Measurements from ENCODE around the gene CDKAL1. TPM values are rescaled to one million over a fixed set of nuclear protein-coding genes. Genes with fewer than 3 reads are reported as not detected.

Gene CDKAL1
- total and polyA plus RNA-seq, 2 of the 8 experiments (the other 6 are each of a cell fraction or from before 2014, with no cell fraction given): 8.4 to 24.6 TPM

- H3K27me3 ChIP-seq (replicated peaks in 1 of 4; ENCODE audit: control insufficient read depth in 3 of 4, extremely low read depth in 1 of 4, insufficient read depth in 3 of 4, low read length in 3 of 4): no peaks in the 10 kb centered on the region
- no peaks in the 10 kb centered on the region for H3K9me3 ChIP-seq (ENCODE audit: insufficient read depth in 2 of 2, low read depth in 1 of 2, low read length in 1 of 2)
- no peak overlapping the region for H2BK15ac ChIP-seq (ENCODE audit: low read length)
- H2AK5ac ChIP-seq (ENCODE audit: low read depth, low read length): no peak overlapping the region
- H3K56ac ChIP-seq (replicated peaks; ENCODE audit: insufficient read length, low read depth, low read length): no peak overlapping the region
- H2BK120ac ChIP-seq (replicated peaks; ENCODE audit: low read depth, low read length): no peak overlapping the region
- H2BK20ac ChIP-seq (ENCODE audit: low read length): no peak overlapping the region
- DNase-seq (ENCODE audit: low read depth in 1 of 2, low spot score in 2 of 2): no peak
- TF ChIP-seq NRF1 (IDR thresholded peaks at IDR 0.05; ENCODE audit: low read depth, low read length) (no peak), SIX5 (IDR thresholded peaks at IDR 0.05; ENCODE audit: low read depth, low read length) (no peak), JUND (IDR thresholded peaks at IDR 0.05; ENCODE audit: low read length) (no peak), EGR1 (IDR thresholded peaks at IDR 0.05; ENCODE audit: borderline replicate concordance, low read depth, low read length) (no peak), SUZ12 (IDR thresholded peaks at IDR 0.05; ENCODE audit: low read length) (no peak), RAD21 (IDR thresholded peaks at IDR 0.05 in 1 of 2, conservative IDR thresholded peaks at IDR 0.05 in 1 of 2; ENCODE audit: low read depth in 2 of 2, low read length in 2 of 2) (no peak), KDM4A (IDR thresholded peaks at IDR 0.05; ENCODE audit: low read depth, low read length, severe bottlenecking) (no peak)
- 89% methylated on average over 2 of the region's 2 CpGs; no CpG with 5 or more reads in 1 of the 2 experiments for WGBS, 2 experiments (ENCODE audit: extremely low coverage in 1 of 2, insufficient coverage in 1 of 2, insufficient read length in 1 of 2, insufficient replicate concordance in 2 of 2, low coverage in 1 of 2, low lambda C conversion rate in 2 of 2, missing lambda C conversion rate in 1 of 2)
- H3K79me1 ChIP-seq (ENCODE audit: low read depth, low read length): no peaks in the 10 kb centered on the region
- CTCF ChIA-PET (ENCODE audit: partially characterized antibody): no interaction called here
- H4K20me1 ChIP-seq (replicated peaks in 1 of 2; ENCODE audit: control insufficient read depth in 1 of 2, insufficient read depth in 2 of 2, low read length in 2 of 2): no peaks in the 10 kb centered on the region
- H3K18ac ChIP-seq (ENCODE audit: extremely low read depth, low read length): no peak overlapping the region
- H3K4me2 ChIP-seq (ENCODE audit: insufficient read depth in 1 of 2, low read depth in 2 of 2, low read length in 2 of 2): no peak overlapping the region
- H4K8ac ChIP-seq (ENCODE audit: extremely low read depth, insufficient read depth, low read length): no peak overlapping the region
- no peaks in the 10 kb centered on the region; the same call in 1 of the 2 replicates for H3K23me2 ChIP-seq (ENCODE audit: low read depth, low read length)
- H2AFZ ChIP-seq (ENCODE audit: low read length): no peak overlapping the region
- H3K9ac ChIP-seq (replicated peaks in 1 of 4; ENCODE audit: extremely low read depth in 1 of 4, low read depth in 3 of 4, low read length in 3 of 4): no peak overlapping the region
- no peaks in the 10 kb centered on the region for H3K4me1 ChIP-seq (replicated peaks in 1 of 4; ENCODE audit: control insufficient read depth in 3 of 4, insufficient read depth in 4 of 4, low read length in 3 of 4)
- H2BK5ac ChIP-seq (ENCODE audit: low read depth, low read length): no peak overlapping the region
- no peak overlapping the region for H2BK12ac ChIP-seq (ENCODE audit: low read depth, low read length)
- H3K23ac ChIP-seq (ENCODE audit: insufficient read length): no peak overlapping the region
- no peak overlapping the region for H3K14ac ChIP-seq (ENCODE audit: insufficient read length)
- H3K36me3 ChIP-seq (ENCODE audit: control insufficient read depth in 2 of 4, insufficient read depth in 4 of 4, low read length in 3 of 4): no peaks in the 10 kb centered on the region
- no peak for FAIRE-seq
- H3K4me3 ChIP-seq (ENCODE audit: extremely low read depth in 1 of 4, insufficient read depth in 2 of 4, low read depth in 3 of 4, low read length in 4 of 4): no peak overlapping the region
- H4K91ac ChIP-seq (replicated peaks; ENCODE audit: insufficient read length, low read length): no peak overlapping the region
- no peak overlapping the region for H3K4ac ChIP-seq (replicated peaks; ENCODE audit: insufficient read length, low read depth, low read length)
- 0 out of 4 replicates have a peak, but pooled peaks cover 0 to 3% of the 10 kb centered on the region in 2 experiments for H3K79me2 ChIP-seq (ENCODE audit: control insufficient read depth in 1 of 2, insufficient read depth in 2 of 2, low read length in 2 of 2)
- no peak overlapping the region for H3K27ac ChIP-seq (ENCODE audit: low read depth, low read length)
- POLR2A ChIA-PET (ENCODE audit: partially characterized antibody): no interaction called here
- no peak overlapping the region for H4K5ac ChIP-seq (ENCODE audit: insufficient read length, low read depth, low read length)
These were observed 136.5 kb downstream of the CDKAL1 start for GRCh38 chr6:20670750-20671149.

All from H1 (cell line).